ENCODE measurements around the gene CLIC1. TPM values are rescaled to one million over a fixed set of nuclear protein-coding genes. Genes with fewer than 3 reads are reported as not detected.

CLIC1 gene
- total and polyA plus RNA-seq, 2 donors (not counting 1 experiment from before 2014, with no cell fraction given): 216 to 290 TPM

DNA sequence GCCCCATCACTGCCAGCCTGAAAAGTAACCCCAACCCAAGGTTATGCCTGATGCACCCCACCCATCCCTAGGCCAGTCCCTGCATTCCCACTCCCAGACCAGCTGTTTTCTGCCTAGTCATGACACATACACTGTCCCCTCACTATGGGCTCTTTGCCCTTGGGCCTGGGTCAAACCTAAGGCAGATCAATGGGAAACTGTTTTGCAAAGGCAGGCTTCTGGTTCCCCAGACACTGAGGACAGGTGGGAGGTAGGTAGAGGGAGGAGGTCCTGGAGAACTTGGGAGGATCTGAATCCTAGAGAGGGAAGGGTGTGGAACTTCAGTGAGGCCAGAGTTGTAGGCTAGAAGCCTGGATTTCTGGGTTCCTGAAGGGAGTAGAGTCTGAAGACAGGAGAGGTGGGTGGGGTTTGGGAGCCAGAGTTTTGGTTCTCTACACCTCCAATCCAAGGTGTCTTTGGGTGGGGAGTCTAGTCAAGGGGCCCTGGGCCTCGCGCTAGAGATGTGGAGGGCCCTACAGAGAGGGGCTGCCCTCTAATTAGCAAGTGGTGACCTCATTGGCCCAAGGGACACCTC lies 2.0 kb downstream of the CLIC1 start:
- H3K27ac Mint-ChIP-seq: peak overlapping the region; percentile 91
- no peaks in the 10 kb centered on the region for H3K9me3 Mint-ChIP-seq (ENCODE audit: insufficient read depth)
- H3K9me3 ChIP-seq (ENCODE audit: control extremely low read depth in 1 of 3, control insufficient read depth in 2 of 3, insufficient read depth in 1 of 3, low read length in 2 of 3): no peaks in the 10 kb centered on the region
- TF ChIP-seq EZH2 (IDR thresholded peaks at IDR 0.05; ENCODE audit: borderline replicate concordance, insufficient read depth, low read depth, low read length, poor library complexity, severe bottlenecking): no peak
- TF ChIP-seq, protein P1, sequence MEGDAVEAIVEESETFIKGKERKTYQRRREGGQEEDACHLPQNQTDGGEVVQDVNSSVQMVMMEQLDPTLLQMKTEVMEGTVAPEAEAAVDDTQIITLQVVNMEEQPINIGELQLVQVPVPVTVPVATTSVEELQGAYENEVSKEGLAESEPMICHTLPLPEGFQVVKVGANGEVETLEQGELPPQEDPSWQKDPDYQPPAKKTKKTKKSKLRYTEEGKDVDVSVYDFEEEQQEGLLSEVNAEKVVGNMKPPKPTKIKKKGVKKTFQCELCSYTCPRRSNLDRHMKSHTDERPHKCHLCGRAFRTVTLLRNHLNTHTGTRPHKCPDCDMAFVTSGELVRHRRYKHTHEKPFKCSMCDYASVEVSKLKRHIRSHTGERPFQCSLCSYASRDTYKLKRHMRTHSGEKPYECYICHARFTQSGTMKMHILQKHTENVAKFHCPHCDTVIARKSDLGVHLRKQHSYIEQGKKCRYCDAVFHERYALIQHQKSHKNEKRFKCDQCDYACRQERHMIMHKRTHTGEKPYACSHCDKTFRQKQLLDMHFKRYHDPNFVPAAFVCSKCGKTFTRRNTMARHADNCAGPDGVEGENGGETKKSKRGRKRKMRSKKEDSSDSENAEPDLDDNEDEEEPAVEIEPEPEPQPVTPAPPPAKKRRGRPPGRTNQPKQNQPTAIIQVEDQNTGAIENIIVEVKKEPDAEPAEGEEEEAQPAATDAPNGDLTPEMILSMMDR (IDR thresholded peaks at IDR 0.05): no peak
- H3K4me1 Mint-ChIP-seq: peaks cover 77% of the 10 kb centered on the region
- H2AFZ ChIP-seq (ENCODE audit: insufficient read depth, low read depth, low read length, poor library complexity, severe bottlenecking): peak overlapping the region; percentile 63
- H3K9ac ChIP-seq (ENCODE audit: low read length): peak overlapping the region; percentile 91
- peak overlapping the region; percentile 81 to 96 for H3K27ac ChIP-seq (ENCODE audit: low read length in 2 of 2)
- peaks cover 48 to 56% of the 10 kb centered on the region in 2 donors for H3K4me1 ChIP-seq (ENCODE audit: control insufficient read depth in 2 of 2, insufficient read depth in 2 of 2, low read length in 2 of 2)
- peak overlapping the region; percentile 100 for H3K4me3 Mint-ChIP-seq
- ATAC-seq (ENCODE audit: low read depth) (no peak), DNase-seq (no peak)
- H3K27me3 Mint-ChIP-seq: no peaks in the 10 kb centered on the region
- 0% methylated on average over 2 of the region's 2 CpGs for WGBS (ENCODE audit: insufficient coverage)
- H3K79me2 ChIP-seq (ENCODE audit: control insufficient read depth, insufficient read depth, low read length): peaks cover 48% of the 10 kb centered on the region
- H4K20me1 ChIP-seq (ENCODE audit: control insufficient read depth, insufficient read depth, low read length, poor library complexity, severe bottlenecking): peaks cover 15% of the 10 kb centered on the region
- POLR2A ChIA-PET: interaction anchor here (0.5 to 2.2 kb wide), 8 partner anchors 35 to 461 kb away, joined by 3 to 9 read pairs (median 5); partner anchors contain the start of genes BAG6, HSPA1A, HSPA1L and VARS1
- H3K4me3 ChIP-seq (ENCODE audit: control extremely low read depth in 1 of 5, extremely low read depth in 1 of 5, insufficient read depth in 1 of 5, low read depth in 2 of 5, low read length in 4 of 5): peak overlapping the region; percentile 73 to 99 (median 87)
- CTCF ChIA-PET: interaction anchor here (0.9 to 1.1 kb wide), 2 partner anchors 61 to 218 kb away, joined by 3 read pairs; no protein-coding TSS in a partner anchor
- H3K4me2 ChIP-seq (replicated peaks; ENCODE audit: low read depth, low read length, poor library complexity, severe bottlenecking): peak overlapping the region; percentile 82
- no peaks in the 10 kb centered on the region for H3K27me3 ChIP-seq (replicated peaks in 1 of 4; ENCODE audit: control extremely low read depth in 1 of 4, control insufficient read depth in 3 of 4, insufficient read depth in 4 of 4, low read length in 3 of 4)
- intact Hi-C loops (cut with micrococcal nuclease): loop anchor here (10.0 kb wide), 2 partner anchors 240 to 460 kb away; partner anchors contain the start of genes DXO, GPSM3 and PBX2
- H3K36me3 ChIP-seq (replicated peaks in 1 of 2; ENCODE audit: control extremely low read depth in 1 of 2, control insufficient read depth in 1 of 2, extremely low read depth in 1 of 2, insufficient read depth in 2 of 2, low read length in 1 of 2): peaks cover 4 to 39% of the 10 kb centered on the region in 2 experiments

DNA sequence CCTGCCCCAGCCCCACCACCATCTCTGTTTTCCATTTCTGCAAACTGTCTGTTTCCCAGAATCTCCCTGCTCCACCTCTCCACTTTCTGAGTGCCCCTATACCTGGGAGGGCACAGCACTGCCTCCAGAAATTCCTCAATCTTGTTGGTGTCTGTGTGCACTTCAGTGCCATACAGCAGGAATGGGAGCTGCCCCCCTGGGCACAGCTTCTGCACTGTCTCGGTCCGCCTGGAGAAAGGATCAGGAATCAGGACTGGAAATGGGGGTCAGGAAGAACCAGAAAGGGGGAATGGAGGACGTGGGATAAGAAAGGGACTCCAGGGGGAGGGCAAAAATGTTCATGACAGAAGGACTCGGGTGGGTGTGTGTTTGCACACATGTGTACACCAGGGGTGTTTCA lies 2.6 kb downstream of the CLIC1 start:
- peak overlapping the region; percentile 91 for H3K27ac Mint-ChIP-seq
- H3K4me3 Mint-ChIP-seq: peak overlapping the region; percentile 100

More for the DNA sequence above, 2.6 kb downstream of the CLIC1 start:
- Histone ChIP-seq H2AFZ (ENCODE audit: insufficient read depth, low read depth, low read length, poor library complexity, severe bottlenecking) (no peak overlapping the region), H3K9ac (ENCODE audit: low read length) (peak overlapping the region; percentile 91), H3K27me3 (replicated peaks in 1 of 4; ENCODE audit: control extremely low read depth in 1 of 4, control insufficient read depth in 3 of 4, insufficient read depth in 4 of 4, low read length in 3 of 4) (no peaks in the 10 kb centered on the region), H4K20me1 (ENCODE audit: control insufficient read depth, insufficient read depth, low read length, poor library complexity, severe bottlenecking) (peaks cover 15% of the 10 kb centered on the region), H3K36me3 (replicated peaks in 1 of 2; ENCODE audit: control extremely low read depth in 1 of 2, control insufficient read depth in 1 of 2, extremely low read depth in 1 of 2, insufficient read depth in 2 of 2, low read length in 1 of 2) (peaks cover 4 to 39% of the 10 kb centered on the region in 2 experiments), H3K9me3 (ENCODE audit: control extremely low read depth in 1 of 3, control insufficient read depth in 2 of 3, insufficient read depth in 1 of 3, low read length in 2 of 3) (no peaks in the 10 kb centered on the region), H3K4me2 (replicated peaks; ENCODE audit: low read depth, low read length, poor library complexity, severe bottlenecking) (peak overlapping the region; percentile 82), H3K79me2 (ENCODE audit: control insufficient read depth, insufficient read depth, low read length) (peaks cover 54% of the 10 kb centered on the region), H3K4me1 (ENCODE audit: control insufficient read depth in 2 of 2, insufficient read depth in 2 of 2, low read length in 2 of 2) (peaks cover 46 to 56% of the 10 kb centered on the region in 2 donors), H3K27ac (ENCODE audit: low read length in 2 of 2) (peak overlapping the region; percentile 6 to 96), H3K4me3 (ENCODE audit: control extremely low read depth in 1 of 5, extremely low read depth in 1 of 5, insufficient read depth in 1 of 5, low read depth in 2 of 5, low read length in 4 of 5) (peak overlapping the region in 3 of 5 experiments; percentile 73 to 99 (median 79))
- DNase-seq (peak; percentile 4), ATAC-seq (ENCODE audit: low read depth) (no peak)
- ChIA-PET POLR2A (no interaction called here), CTCF (no interaction called here)
- TF ChIP-seq, protein P1 (IDR thresholded peaks at IDR 0.05): no peak
- TF ChIP-seq EZH2 (IDR thresholded peaks at IDR 0.05; ENCODE audit: borderline replicate concordance, insufficient read depth, low read depth, low read length, poor library complexity, severe bottlenecking): no peak
- peaks cover 77% of the 10 kb centered on the region for H3K4me1 Mint-ChIP-seq
- no peaks in the 10 kb centered on the region for H3K27me3 Mint-ChIP-seq
- intact Hi-C loops (cut with micrococcal nuclease): loop anchor here (10.0 kb wide), 2 partner anchors 241 to 461 kb away; partner anchors contain the start of genes DXO, GPSM3 and PBX2
- 87% methylated on average over 4 of the region's 4 CpGs for WGBS (ENCODE audit: insufficient coverage)
- no peaks in the 10 kb centered on the region for H3K9me3 Mint-ChIP-seq (ENCODE audit: insufficient read depth)
